HG03558 (cell line): ENCODE data around the gene NRARP.

Experiments used
- ATAC-seq: cut with Tn5 transposase; IDR thresholded peaks from one replicate; pipeline ENCODE4 v1.9.1; 2021; ENCODE audit warnings: moderate number of reproducible peaks; ENCODE audit not compliant: unreplicated experiment; ENCODE audit errors: extremely low read depth

The NRARP gene

DNA sequence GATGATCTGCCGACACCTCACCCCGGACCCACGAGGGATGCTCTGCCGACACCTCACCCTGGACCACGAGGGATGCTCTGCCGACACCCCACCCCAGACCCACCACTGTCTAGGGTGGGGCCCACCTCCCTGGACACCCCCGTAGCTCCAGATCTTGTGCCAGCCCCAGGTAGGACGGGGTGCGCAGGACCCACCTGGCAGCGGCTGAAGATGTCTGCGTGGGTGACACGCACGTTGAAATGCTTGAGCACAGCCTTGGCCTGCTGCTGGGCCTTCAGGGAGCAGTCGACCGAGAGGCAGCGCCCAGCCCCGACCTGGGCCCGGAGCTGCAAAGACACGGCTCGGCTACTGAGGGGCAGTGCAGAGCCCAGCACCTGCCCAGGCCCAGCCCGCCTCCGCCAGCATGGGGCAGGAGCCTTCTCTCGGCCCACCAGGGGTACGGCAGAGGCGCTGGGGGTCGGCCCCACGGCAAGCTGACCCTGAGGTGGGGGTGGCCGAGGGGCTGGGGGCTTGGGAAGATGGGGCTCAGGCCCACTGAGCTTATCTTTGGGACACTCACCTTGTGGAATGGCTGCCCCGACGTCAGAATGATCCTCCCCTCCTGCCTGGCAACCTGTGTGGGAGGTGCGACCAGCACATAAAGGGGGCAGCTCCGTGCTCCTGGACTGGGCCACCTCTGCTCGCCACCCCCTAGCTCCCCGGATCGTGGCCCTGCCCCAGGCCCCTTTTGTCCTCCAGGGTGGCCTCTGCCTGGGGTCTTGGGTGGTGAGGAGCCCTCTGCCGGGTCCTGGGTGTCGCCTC, 21.7 kb upstream of the NRARP start:
- ATAC-seq = no peak

DNA sequence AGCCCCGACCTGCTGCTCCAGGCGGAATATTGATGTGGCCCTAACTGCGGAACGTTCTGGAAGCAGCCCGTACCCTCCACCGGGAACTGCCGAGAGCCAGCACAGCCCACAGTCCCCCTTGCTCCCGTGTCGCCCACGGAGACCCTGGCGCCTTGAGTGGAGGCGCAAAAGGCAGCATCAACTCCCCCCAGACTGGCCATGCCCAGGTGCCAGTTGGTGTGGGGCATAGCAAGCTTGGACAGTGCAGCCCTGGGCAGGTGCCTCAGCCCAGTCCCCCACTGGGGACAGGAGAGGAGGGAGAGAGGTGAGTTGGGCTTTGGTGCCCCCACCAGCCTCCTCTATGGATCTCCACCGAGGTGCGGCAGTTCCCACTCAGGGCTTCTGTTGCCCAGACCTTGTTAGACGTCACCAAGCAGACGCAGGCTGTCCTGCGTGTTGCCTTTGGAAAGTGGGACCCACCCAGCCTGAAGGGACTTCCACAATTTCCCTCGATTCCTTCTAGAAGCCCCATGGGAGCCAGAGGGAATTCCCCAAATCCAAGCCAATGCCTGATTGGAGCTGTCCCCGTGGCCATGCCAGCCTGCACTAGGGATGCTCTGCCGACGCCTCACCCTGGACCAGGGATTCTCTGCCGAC, 19.8 kb upstream of the NRARP start:
- ATAC-seq = no peak

DNA sequence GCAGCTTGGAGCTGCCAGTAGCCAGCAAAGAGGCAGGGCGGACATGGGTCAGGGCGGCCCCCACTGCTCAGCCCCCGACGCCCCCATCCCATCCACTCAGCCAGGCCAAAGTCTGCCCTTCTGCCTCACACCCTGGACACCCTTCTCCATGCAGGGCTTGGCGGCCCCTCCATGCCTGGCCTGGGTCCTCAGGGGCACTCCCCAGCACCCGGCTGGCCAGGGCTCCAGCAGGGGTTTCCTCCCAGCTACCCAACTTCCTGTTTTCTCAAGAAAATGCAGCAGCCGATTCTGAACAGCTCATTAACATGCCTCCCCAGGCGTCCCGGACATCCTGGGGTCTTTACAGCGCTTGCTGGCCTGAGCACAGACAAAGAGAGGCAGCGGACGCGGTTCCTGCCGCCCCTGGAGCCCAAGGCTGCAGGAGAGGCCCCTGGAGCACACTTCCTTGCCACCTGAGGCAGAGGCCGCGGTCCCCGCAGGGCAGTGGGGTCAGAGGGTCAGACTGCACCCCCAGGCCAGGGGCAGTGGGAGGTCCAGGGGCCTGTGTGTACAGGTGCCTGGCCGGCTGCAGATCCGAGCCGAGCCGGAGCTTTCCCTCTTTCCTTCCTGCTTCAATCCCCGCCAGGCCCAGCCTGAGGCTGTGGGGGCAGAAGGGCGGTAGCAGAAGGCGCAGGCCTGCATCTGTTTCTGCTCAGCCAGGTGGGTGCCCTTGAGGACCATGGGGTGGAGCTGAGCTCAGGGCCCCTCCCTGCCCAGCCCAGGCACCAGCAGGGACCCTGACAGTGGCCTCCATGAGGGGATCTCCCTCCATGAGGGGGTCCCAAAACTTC, 18.7 kb upstream of the NRARP start:
- ATAC-seq = no peak

DNA sequence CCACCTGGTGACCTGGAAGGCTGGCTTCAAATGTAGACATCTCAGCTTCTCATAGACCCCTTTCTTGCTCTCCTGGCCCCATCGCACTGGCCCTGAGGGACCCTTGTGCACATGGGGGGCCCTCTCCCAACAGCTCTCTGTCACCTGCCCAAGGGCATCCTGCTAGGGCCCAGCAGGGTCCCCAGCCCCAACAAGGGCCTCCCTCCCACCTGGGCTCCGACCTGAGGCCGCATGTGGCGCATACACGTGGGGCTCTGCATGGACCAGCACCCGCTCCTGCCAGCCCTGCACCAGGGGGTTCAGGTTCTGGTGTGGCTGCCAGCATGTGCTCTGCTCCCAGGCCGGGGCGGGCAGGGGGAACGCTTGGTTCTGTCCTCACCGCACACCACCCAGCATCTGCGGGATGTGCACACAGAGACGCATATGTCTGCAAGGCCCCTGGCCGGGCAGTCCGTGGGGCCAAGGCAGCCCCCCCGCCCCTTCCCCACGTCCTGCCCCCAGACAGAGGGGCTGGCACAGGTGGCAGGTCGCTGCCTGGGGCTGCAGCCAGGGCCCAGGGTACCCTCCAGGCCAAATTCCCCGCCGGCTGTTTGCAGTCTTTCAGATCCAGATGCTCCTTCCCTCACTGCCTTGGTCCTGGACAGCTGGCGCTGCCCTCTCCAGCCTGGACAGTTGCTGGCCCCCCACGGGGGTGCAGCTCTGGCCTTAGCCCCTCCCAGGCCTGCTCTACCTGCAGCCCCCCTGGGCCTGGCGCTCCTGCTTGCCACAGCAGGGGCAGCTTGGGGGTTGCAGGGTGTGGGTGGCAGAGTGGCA, 17.9 kb upstream of the NRARP start:
- ATAC-seq = no peak

DNA sequence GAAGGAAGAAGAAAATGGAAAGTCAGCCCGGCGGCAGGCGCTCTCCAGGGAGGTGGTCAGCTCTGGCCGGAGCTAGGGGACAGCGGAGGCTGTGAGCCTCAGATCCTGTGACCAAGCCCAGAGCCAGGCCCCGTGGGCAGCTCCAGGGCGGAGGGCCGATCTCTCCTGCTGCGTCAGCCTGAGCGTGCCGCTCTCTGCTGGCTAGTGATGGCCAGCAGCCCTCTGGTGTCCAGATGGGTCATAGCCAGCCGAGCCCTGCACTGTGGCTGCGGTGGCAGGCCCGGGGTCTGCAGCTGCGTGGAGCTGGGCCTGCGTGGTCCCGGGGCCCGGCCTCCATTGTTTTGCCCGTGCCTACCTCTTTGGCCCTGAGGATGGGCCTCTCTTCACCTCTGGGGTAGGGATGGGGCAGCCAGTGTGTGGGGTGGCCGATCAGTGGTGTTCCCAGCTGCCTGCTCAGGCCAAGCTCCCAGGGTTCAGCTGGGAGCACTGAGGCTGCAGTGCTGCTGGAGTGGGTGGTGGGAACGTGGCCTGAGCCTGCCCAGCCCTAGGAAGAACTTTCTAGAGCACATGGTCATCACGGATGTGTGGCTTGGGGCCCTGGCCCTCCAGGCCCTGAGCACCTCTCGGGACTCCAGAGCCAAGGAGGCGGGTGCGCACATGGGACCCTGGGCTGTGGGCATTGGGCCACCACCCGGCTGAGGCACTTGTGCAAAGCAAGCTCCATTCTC, 17.1 kb upstream of the NRARP start:
- ATAC-seq = no peak

DNA sequence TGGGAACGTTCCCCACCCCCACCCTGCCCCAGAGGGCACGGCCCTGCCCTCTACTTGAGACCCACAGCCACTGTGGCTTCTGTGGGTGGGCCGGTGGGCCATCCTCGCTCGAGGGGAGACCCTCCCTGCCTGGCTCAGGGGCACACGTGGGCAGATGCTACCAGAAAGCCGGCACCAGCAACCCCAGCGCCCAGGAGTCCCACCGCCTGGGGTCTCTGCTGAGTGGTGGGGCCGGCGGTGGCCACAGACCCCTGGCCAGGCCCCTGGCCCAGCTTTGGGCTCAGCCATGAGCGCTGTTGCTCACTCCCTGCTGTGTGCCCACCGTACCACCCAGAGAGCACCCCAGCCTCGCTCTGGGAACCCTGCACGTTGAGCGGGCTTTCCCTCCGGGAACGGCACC, 16.5 kb upstream of the NRARP start:
- ATAC-seq = no peak

DNA sequence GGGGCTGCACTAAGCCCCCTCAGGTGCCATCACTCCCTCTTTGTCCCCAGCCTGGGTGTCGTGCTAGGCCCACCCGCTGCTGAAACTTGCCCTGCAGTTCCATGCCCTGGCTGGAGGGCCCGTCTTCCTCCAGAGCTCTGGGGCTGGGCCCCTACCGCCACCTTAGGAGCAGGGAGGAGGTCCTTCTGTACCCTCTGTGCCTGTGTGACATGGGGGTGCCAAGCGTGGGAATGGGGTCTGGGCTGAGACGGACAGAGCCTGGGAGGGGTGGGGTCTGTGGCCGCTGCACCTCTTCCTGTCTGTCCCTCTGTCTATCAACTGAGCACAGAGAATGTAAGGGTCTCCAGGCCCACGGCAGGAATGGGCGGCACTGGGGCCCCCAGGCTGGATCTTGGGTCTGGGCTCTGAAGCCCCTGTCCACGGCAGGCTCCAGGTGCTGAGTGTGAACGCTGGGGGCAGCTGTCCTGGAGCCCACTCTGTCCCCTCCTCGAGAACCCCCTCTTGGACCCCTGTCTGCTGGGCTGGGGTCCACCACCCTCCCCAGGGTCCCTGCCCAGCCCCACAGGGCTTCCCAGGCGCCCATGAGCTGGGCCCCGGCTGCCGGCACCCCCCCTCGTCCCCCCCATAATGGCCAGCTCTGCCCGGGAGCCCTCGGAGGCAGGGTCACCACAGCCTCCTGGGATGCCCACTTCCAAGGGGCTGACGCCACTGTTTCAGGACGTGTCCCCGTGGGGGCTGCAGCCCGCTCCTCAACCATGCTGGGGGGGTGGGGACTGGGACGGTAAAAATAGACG, 15.8 kb upstream of the NRARP start:
- ATAC-seq = no peak

DNA sequence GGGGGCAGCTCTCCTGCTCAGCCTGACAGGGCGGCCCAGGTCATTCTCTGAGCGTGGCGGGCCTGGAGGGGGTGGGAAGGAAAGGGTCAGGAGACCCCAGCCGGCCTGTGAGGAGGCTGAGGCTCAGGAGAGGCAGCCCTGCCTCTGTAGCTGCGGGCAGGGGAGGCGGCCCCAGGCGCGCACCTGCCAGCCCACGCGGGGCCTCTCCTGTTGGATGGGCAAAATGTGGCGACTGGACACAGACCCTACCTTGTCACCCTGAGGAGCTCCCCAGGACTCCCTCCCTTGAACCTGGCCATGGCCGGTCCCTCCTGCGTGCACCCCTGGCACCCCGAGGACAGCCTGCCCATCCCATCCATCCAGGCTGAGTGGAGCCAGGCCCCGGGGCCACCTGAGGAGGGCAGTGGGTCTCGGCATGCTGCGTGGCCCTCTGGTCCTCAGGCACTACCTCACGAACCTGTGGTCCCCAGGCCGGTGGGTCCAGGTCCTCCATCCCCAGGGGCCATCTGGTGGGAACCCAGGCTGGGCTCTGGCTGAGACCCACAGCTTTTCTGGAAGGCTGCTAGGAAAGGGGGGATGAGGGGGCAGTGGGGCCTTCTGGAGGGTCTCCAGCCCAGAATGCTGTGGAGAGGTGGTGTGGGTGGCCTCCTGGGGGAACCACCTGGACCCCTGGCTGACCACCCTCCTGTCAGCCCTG, 15.1 kb upstream of the NRARP start:
- no peak for ATAC-seq

DNA sequence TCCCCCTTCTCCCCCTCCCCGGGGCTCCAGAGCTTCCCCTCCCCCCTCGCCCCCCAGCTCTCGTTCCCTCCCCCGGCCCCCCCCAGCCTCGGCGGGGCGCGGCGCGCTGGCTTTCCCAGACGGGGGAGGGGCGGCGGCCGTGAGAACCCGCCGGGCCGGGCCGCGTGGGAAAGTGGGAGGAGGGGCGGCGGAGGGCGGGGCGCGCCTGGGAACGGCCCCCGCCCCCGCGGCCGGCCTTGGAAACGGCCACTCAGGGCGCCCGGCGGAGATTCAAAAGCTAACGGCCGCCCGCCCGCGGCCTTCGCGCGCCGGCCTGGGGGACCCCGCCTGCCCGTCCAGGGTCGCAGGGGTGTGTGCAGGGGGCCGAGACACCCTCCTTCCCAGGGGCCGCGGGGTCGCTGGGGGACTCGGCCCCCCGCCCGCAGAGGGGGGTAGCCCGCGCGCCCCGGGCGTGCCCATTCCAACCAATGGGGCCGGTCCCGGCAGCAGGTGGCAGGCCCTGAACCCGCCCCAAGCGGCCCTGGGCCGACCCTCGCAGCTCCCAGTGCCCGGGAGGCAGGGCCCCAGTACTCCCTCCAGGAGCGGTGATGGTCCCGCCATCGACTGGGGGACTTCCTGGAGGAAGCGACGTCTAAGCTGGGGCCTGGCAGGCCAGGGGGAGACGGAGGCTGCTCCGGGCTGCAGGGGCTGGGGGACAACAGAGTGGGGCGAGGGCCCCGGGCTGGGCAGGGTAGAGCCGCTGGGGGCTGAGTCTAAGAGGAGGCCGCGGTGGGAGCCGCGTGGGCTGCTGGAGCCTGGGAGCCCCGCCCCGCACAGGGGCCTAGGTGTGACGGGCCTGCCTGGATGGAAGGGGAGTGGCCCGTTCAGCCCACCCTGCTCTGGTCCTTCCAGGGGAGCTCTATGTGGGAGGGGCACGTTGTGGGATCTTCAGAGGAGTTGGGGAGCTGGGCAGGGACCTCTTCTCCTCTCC, 14.2 kb upstream of the NRARP start:
- no peak for ATAC-seq

DNA sequence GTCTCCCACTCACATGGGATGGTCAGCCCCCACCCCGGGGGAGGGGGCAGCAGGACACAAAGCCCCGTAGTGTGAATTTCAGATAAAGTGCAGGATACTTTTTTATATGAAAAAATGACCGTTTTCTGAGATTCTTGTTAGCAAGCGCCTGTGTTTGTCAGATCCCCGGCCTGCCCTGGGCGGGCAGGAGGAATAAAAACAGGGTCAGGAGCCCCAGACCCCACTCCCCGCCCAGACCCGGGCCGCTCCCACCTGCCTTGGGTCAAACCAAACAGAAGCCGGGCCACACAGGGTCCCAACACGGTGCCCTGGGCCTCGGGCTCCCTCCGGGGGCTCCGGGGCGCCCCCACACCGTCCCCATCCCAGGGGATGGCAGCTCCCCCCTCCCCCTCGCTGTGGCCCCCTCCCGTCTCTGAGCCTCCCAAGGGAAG, 13.5 kb upstream of the NRARP start:
- no peak for ATAC-seq

DNA sequence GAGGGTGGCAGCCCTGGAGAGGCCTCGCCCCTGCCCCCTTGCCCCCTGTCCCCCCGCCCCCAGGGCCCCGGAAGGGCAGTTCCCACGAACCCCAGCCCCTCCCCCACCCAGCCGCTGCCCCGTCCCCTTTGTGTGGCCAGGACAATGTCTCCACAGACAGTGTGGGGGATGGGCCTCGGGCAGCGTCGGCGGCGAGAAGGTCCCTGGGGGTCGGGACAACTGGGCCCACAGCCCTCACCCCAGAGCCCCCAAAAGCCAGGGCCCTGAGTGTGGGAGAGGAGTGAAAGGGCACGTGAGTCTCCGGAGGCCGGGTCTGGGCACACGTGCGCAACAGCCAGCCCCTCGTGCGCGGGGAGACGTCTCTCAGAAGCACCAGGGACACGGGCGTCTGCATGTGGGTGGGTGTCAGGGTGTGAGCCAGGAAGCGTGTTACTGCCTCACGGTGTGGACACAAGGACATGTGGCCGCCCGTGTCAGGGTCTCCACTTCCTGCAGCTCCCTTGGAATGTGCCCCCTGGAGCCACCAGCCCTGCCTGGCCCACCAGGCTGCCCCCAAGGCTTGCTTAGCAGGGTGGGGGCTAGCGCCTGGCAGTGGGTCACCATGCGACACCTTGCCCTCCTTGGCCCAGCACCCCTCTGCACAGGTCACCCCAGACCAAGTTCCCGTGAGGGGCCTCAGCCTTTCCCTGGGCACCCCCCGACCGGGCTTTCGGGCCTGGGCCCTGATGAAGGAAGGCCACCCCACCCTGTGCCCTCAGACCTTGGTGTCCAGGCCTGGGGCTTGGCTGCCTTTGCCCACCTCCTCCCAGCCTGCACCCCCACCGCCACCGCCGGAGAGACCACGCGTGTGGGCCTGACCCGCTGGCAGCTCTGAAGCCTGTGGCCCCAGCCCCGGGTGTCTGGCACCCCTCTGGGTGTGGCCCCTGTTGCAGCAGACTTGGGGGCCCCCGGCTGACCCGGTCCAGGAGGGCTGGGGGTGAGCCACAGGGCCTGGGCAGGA, 12.8 kb upstream of the NRARP start:
- ATAC-seq = no peak

DNA sequence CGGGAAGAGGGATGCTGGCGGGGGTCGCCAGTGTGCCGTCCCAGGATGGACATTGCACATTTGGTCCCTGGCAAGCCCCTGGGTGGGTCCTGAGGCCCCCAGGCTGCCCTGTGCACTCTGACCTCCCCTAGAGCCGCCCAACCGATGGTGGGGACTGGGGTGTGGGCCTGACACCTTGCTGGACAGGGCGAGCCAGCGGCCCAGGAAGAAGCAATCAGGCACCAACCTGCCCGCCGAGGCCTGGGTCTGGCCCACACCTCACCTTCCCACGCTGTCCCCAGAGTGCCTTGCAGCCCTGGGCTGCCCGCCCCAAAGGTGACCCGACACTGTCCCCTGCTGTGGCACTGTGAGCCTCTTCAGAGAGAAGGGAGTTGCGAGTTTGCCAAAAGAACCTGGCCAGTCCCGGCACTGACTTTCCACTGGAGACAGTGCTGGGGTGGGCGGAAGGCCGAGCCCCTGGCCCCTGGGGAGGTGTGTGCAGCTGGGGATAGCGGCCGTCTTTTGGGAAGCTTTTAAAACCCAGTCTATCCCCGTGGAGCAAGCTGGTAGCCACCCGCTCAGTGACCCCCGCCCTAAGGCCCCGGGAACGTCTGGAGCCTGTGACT, 12.0 kb upstream of the NRARP start:
- ATAC-seq = no peak

DNA sequence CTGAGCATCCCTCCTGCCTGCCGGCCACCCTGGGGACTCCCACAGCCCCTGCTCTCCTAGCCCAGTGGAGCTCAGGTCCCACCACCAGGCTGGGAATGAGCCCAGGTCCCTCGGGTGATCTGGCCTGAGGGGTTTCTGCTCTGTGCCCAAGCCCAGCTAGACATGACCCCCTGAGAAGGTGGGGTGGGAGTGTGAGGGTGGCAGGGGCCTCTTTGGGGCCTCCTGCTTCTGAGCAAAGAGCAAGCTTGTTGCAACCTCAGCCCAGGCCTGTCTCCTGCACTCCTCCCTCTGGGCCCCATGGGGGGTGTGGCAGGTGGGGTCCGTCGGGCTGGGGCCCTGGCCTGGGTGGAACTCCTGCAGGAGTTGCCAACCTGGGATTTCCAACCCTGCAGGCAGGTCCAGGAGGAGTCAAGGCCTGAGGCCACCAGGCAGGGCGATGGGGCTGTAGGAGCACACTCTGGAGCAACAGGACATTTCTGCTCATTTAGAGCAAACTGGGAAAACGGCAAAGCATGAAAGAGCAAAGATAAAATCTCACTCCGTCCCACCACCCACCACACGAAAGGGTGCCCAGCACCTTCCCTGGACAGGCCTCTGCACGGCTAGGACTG, 11.4 kb upstream of the NRARP start:
- ATAC-seq = no peak

DNA sequence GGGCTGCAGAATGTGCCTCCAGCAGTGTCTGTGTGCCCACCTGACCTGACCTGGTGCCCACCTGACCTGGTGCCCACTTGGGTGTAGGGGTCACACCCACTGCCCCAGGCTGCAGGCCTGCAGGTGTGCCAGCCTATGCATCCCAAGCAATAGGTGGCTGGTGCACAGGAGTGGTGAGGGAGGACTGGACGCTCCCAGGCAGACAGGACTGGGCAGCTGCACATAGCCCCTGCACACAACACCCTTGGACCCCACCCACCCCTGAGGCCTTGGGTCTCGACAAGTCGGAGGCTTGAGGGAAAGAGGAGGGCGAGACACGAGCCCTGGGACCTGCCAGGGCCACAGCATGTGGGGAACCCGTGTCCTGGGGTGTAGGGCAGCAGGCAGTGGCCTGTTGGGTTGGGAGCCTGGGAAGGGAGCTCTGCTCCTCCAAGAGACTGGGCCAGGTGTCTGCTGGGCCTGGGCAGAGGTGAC, 10.8 kb upstream of the NRARP start:
- no peak for ATAC-seq
